Measurements from ENCODE around the gene ALDH1A1. TPM values are rescaled to one million over a fixed set of nuclear protein-coding genes. Genes with fewer than 3 reads are reported as not detected.

Gene ALDH1A1
- total RNA-seq, 2 donors from 2014 or later, result 16.8 to 427 TPM

- 88% methylated on average over 2 of the region's 2 CpGs for WGBS
- Histone ChIP-seq H3K27me3 (replicated peaks; ENCODE audit: insufficient read depth) (no peaks in the 10 kb centered on the region), H3K4me3 (no peak overlapping the region), H3K27ac (no peak overlapping the region), H3K9me3 (no peaks in the 10 kb centered on the region), H3K36me3 (no peaks in the 10 kb centered on the region), H3K4me1 (replicated peaks) (no peaks in the 10 kb centered on the region)
- intact Hi-C loops (cut with DNase I), result no loop called here
- DNase-seq (ENCODE audit: low spot score), result no peak
- TF ChIP-seq POLR2A (IDR thresholded peaks at IDR 0.05) (no peak), CTCF (IDR thresholded peaks at IDR 0.05) (no peak), POLR2AphosphoS5 (IDR thresholded peaks at IDR 0.05) (no peak)
Observed at GRCh38 chr9:72936266-72936665, 16.6 kb downstream of the ALDH1A1 start.

- H3K27ac ChIP-seq, result no peak overlapping the region
- H3K4me1 ChIP-seq (replicated peaks), result no peaks in the 10 kb centered on the region
- no peak for DNase-seq (ENCODE audit: low spot score)
- no peaks in the 10 kb centered on the region for H3K36me3 ChIP-seq
- WGBS, result 69% methylated on average over 4 of the region's 4 CpGs
- H3K4me3 ChIP-seq, result no peak overlapping the region
- no peaks in the 10 kb centered on the region for H3K27me3 ChIP-seq (replicated peaks; ENCODE audit: insufficient read depth)
- intact Hi-C loops (cut with DNase I), result no loop called here
- TF ChIP-seq CTCF (IDR thresholded peaks at IDR 0.05) (no peak), POLR2AphosphoS5 (IDR thresholded peaks at IDR 0.05) (no peak), POLR2A (IDR thresholded peaks at IDR 0.05) (no peak)
- H3K9me3 ChIP-seq, result no peaks in the 10 kb centered on the region
Observed at GRCh38 chr9:72935595-72935994, 17.3 kb downstream of the ALDH1A1 start.

- DNase-seq (ENCODE audit: low spot score), result no peak
- Histone ChIP-seq H3K36me3 (no peaks in the 10 kb centered on the region), H3K9me3 (no peaks in the 10 kb centered on the region), H3K4me3 (no peak overlapping the region), H3K4me1 (replicated peaks) (no peaks in the 10 kb centered on the region), H3K27me3 (replicated peaks; ENCODE audit: insufficient read depth) (no peaks in the 10 kb centered on the region), H3K27ac (no peak overlapping the region)
- 90% methylated on average over 4 of the region's 4 CpGs for WGBS
- intact Hi-C loops (cut with DNase I), result no loop called here
- TF ChIP-seq CTCF (IDR thresholded peaks at IDR 0.05), result no peak
- no peak for TF ChIP-seq POLR2AphosphoS5 (IDR thresholded peaks at IDR 0.05)
- TF ChIP-seq POLR2A (IDR thresholded peaks at IDR 0.05), result no peak
Observed at GRCh38 chr9:72933730-72934665, 18.9 kb downstream of the ALDH1A1 start.

- no peak overlapping the region for H3K4me3 ChIP-seq
- no peaks in the 10 kb centered on the region for H3K4me1 ChIP-seq (replicated peaks)
- no peak overlapping the region for H3K27ac ChIP-seq
- no peak for TF ChIP-seq CTCF (IDR thresholded peaks at IDR 0.05)
- no peak for TF ChIP-seq POLR2AphosphoS5 (IDR thresholded peaks at IDR 0.05)
- TF ChIP-seq POLR2A (IDR thresholded peaks at IDR 0.05), result no peak
- WGBS, result 39% methylated on average over 3 of the region's 3 CpGs
- no peak for DNase-seq (ENCODE audit: low spot score)
- H3K27me3 ChIP-seq (replicated peaks; ENCODE audit: insufficient read depth), result no peaks in the 10 kb centered on the region
- no peaks in the 10 kb centered on the region for H3K36me3 ChIP-seq
- intact Hi-C loops (cut with DNase I), result no loop called here
- no peaks in the 10 kb centered on the region for H3K9me3 ChIP-seq
Observed at GRCh38 chr9:72932619-72933018, 20.2 kb downstream of the ALDH1A1 start.

GRCh38 chr9:72931897-72932296 is 21.0 kb downstream of the ALDH1A1 start:
- TF ChIP-seq CTCF (IDR thresholded peaks at IDR 0.05) (no peak), POLR2AphosphoS5 (IDR thresholded peaks at IDR 0.05) (no peak), POLR2A (IDR thresholded peaks at IDR 0.05) (no peak)
- H3K9me3 ChIP-seq, result no peaks in the 10 kb centered on the region
- no peak overlapping the region for H3K4me3 ChIP-seq
- no peak for DNase-seq (ENCODE audit: low spot score)
- no peak overlapping the region for H3K27ac ChIP-seq
- intact Hi-C loops (cut with DNase I), result no loop called here
- H3K4me1 ChIP-seq (replicated peaks), result no peaks in the 10 kb centered on the region
- H3K36me3 ChIP-seq, result no peaks in the 10 kb centered on the region
- H3K27me3 ChIP-seq (replicated peaks; ENCODE audit: insufficient read depth), result no peaks in the 10 kb centered on the region

Measured in prostate gland (tissue), 2 donors.